ENCODE results near the gene DRD2. TPM values are rescaled to one million over a fixed set of nuclear protein-coding genes. Genes with fewer than 3 reads are reported as not detected.

DRD2 gene
- total and polyA plus RNA-seq, 2 of the 13 experiments (the other 11 are each of a cell fraction or from before 2014, with no cell fraction given) = not detected

GRCh38 chr11:113412675-113413074 is 62.5 kb downstream of the DRD2 start:
- Histone ChIP-seq H2AFZ (ENCODE audit: low read length) (no peak overlapping the region), H3K4me3 (replicated peaks in 1 of 3; ENCODE audit: insufficient read depth in 1 of 3, low read depth in 2 of 3, low read length in 3 of 3) (no peak overlapping the region), H3K4me1 (ENCODE audit: insufficient read depth, low read length) (no peaks in the 10 kb centered on the region), H3K9me3 (ENCODE audit: low read length) (no peaks in the 10 kb centered on the region), H3K4me2 (ENCODE audit: low read depth, low read length) (no peak overlapping the region), H3K27ac (ENCODE audit: extremely low read length, insufficient read depth, low read length) (no peak overlapping the region), H4K20me1 (ENCODE audit: insufficient read depth, low read length) (no peaks in the 10 kb centered on the region), H3K36me3 (replicated peaks in 1 of 2; ENCODE audit: control insufficient read depth in 1 of 2, insufficient read depth in 2 of 2, low read length in 2 of 2) (no peaks in the 10 kb centered on the region), H3K27me3 (ENCODE audit: control insufficient read depth in 1 of 2, insufficient read depth in 2 of 2, low read length in 2 of 2) (peaks cover 4 to 23% of the 10 kb centered on the region in 2 experiments; a peak in 3 of 5 replicates), H3K9ac (ENCODE audit: insufficient read depth, low read depth, low read length) (no peak overlapping the region), H3K79me2 (ENCODE audit: insufficient read depth, low read length) (no peaks in the 10 kb centered on the region)
- ChIA-PET POLR2A (no interaction called here), CTCF (ENCODE audit: low intra/inter-chr PET ratio, low total read pairs) (no interaction called here)
- no peak for FAIRE-seq
- no TSS peak for BruUV-seq (replicated peaks)
- in situ Hi-C loops (cut with HindIII; ENCODE audit: extremely low pct_ligation_motif_present, low pct_unique_long_range_greater_than_20kb) (no loop called here), intact Hi-C loops (cut with micrococcal nuclease; ENCODE audit: unreplicated experiment) (no loop called here)
- no peak for ATAC-seq
- WGBS (ENCODE audit: low lambda C conversion rate) = no CpG with 5 or more reads among the region's 9 CpGs
- no peak for DNase-seq (ENCODE audit: low spot score)
- TF ChIP-seq RXRB (CRISPR knock-in tag; IDR thresholded peaks at IDR 0.05; ENCODE audit: borderline replicate concordance) (no peak), ZNF556 (CRISPR knock-in tag; IDR thresholded peaks at IDR 0.05; ENCODE audit: borderline replicate concordance) (no peak), ZNF280B (CRISPR knock-in tag; IDR thresholded peaks at IDR 0.05; ENCODE audit: borderline replicate concordance) (no peak), PAF1 (CRISPR knock-in tag; IDR thresholded peaks at IDR 0.05) (no peak), BATF2 (CRISPR knock-in tag; IDR thresholded peaks at IDR 0.05) (no peak), KLF15 (CRISPR knock-in tag; IDR thresholded peaks at IDR 0.05; ENCODE audit: borderline replicate concordance) (no peak), ZNF484 (CRISPR knock-in tag; IDR thresholded peaks at IDR 0.05; ENCODE audit: borderline replicate concordance, low read depth) (no peak), MBNL3 (CRISPR knock-in tag; conservative IDR thresholded peaks at IDR 0.05) (no peak), CEBPZ (IDR thresholded peaks at IDR 0.05; ENCODE audit: low read length) (no peak), AGO1 (IDR thresholded peaks at IDR 0.05; ENCODE audit: low read depth, low read length, poor library complexity, severe bottlenecking) (no peak), PHF20 (CRISPR knock-in tag; IDR thresholded peaks at IDR 0.05) (no peak), NFKBIZ (CRISPR knock-in tag; IDR thresholded peaks at IDR 0.05) (no peak), ZUFSP (CRISPR knock-in tag; IDR thresholded peaks at IDR 0.05; ENCODE audit: borderline replicate concordance) (no peak), E2F1 (CRISPR knock-in tag; IDR thresholded peaks at IDR 0.05) (no peak), SNAPC2 (CRISPR knock-in tag; IDR thresholded peaks at IDR 0.05) (no peak), KAT2B (IDR thresholded peaks at IDR 0.05; ENCODE audit: borderline replicate concordance, low read depth, low read length) (no peak), CREB1 (IDR thresholded peaks at IDR 0.05) (no peak), CREB1 (CRISPR knock-in tag; IDR thresholded peaks at IDR 0.05) (no peak)
